HL-60 (cell line): ENCODE measurements around the gene CTSA.

ENCODE experiments used
- DNase-seq, 2 experiments: peaks; one replicate each; pipeline ENCODE4 v3.0.0-alpha.2; 2010 to 2020; ENCODE audit warnings: low read depth in 1 of 2, low spot score in 1 of 2
- H3K27ac ChIP-seq: fragments of 250-450 bp; sonication (Bioruptor Pico); replicated peaks from 2 replicates; pipeline ENCODE4 v1.5.1; 2020; ENCODE audit warnings: mild to moderate bottlenecking, moderate library complexity
- H3K27me3 ChIP-seq: fragments of 250-450 bp; sonication (Bioruptor Pico); 2 replicates; pipeline ENCODE4 v1.5.1; 2021; ENCODE audit warnings: mild to moderate bottlenecking, moderate library complexity; ENCODE audit not compliant: insufficient read depth, poor library complexity, severe bottlenecking
- H3K4me3 ChIP-seq: replicated peaks from 2 replicates; pipeline ENCODE4 v1.5.1; 2011; ENCODE audit warnings: mild to moderate bottlenecking, control low read depth, low read length; ENCODE audit not compliant: insufficient read depth
- CTCF ChIP-seq: IDR thresholded peaks from one replicate; pipeline ENCODE4 v1.5.1; 2011; ENCODE audit warnings: low read length, control low read depth, inconsistent platforms; ENCODE audit not compliant: insufficient read depth
- GABPA ChIP-seq: IDR thresholded peaks from 2 replicates; pipeline ENCODE4 v1.6.1; 2012; ENCODE audit warnings: low read depth
- POLR2AphosphoS5 ChIP-seq: IDR thresholded peaks from 2 replicates; pipeline ENCODE4 v1.6.1; 2012; ENCODE audit warnings: low read depth
- REST ChIP-seq: IDR thresholded peaks from 2 replicates; pipeline ENCODE4 v1.6.1; 2012; ENCODE audit warnings: low read depth; ENCODE audit not compliant: insufficient replicate concordance
- SPI1 ChIP-seq: IDR thresholded peaks from 2 replicates; pipeline ENCODE4 v1.6.1; 2012; ENCODE audit warnings: low read depth, mild to moderate bottlenecking, borderline replicate concordance
- long read RNA-seq: library from polyadenylated mRNA; unstranded; transcript quantifications from one replicate; pipeline ENCODE4 v2.0.0, GENCODE V29; 2020

The CTSA gene
- long read RNA-seq, transcript CTSA-203 (14 exons, 1,972 nt) = minor isoform, 9 of 474 reads
- long read RNA-seq, transcript CTSA-204 (15 exons, 2,149 nt) = major isoform, 426 of 474 reads
- long read RNA-seq, transcript CTSA-201 (15 exons, 1,898 nt) = minor isoform, 6 of 474 reads
- long read RNA-seq, partial matches to known transcripts = 11 of 474 reads
- long read RNA-seq, other reads (novel, unspliced or antisense) = 20 of 474 reads

- H3K4me3 ChIP-seq = peak within 1 kb of the TSS; percentile 75
- TF ChIP-seq GABPA = no peak
- TF ChIP-seq REST = no peak
- TF ChIP-seq SPI1 = no peak
- peak; percentile 52 for TF ChIP-seq POLR2AphosphoS5
- TF ChIP-seq CTCF = no peak
- H3K27me3 ChIP-seq = no peaks in the 10 kb centered on the region
- peak within 1 kb of the TSS; percentile 67 for H3K27ac ChIP-seq
- peak; percentile 88 to 95 for DNase-seq
Observed at GRCh38 chr20:45890985-45891983, at the start of gene CTSA, which contains the start of gene NEURL2. CTSA (plus strand) TSS chr20:45891335; CDS start chr20:45891569, 234 bp downstream. NEURL2 (minus strand) TSS chr20:45891208; CDS start chr20:45890991, 217 bp downstream.

- TF ChIP-seq SPI1 (no peak), GABPA (no peak), REST (no peak), CTCF (no peak), POLR2AphosphoS5 (no peak)
- Histone ChIP-seq H3K27me3 (no peaks in the 10 kb centered on the region), H3K4me3 (no peak overlapping the region), H3K27ac (no peak overlapping the region; the same call in 1 of the 2 replicates)
- DNase-seq = no peak
Observed at GRCh38 chr20:45841407-45842129, 49.6 kb upstream of the CTSA start.

GRCh38 chr20:45842169-45842812 lies 48.8 kb upstream of the CTSA start:
- Histone ChIP-seq H3K27me3 (no peaks in the 10 kb centered on the region), H3K4me3 (no peak overlapping the region), H3K27ac (peak overlapping the region; percentile 3; the same call in 1 of the 2 replicates)
- TF ChIP-seq POLR2AphosphoS5 (no peak), SPI1 (peak; percentile 60; the same call in 1 of the 2 replicates)
- peak in 1 of 2 experiments; percentile 65 for DNase-seq

GRCh38 chr20:45843506-45843905 lies 47.6 kb upstream of the CTSA start:
- H3K27ac ChIP-seq = no peak overlapping the region
- DNase-seq = no peak
- H3K27me3 ChIP-seq = no peaks in the 10 kb centered on the region
- TF ChIP-seq POLR2AphosphoS5 (no peak), SPI1 (no peak), GABPA (no peak), REST (no peak), CTCF (no peak)
- no peak overlapping the region for H3K4me3 ChIP-seq
